ENCODE data around the gene AMD1.

- TF ChIP-seq CTCF (IDR thresholded peaks at IDR 0.05; ENCODE audit: low read depth, low read length) (no peak), POLR2A (IDR thresholded peaks at IDR 0.05; ENCODE audit: extremely low read depth, insufficient read length) (no peak)
These were observed 15.9 kb upstream of the AMD1 start for GRCh38 chr6:110858562-110859214.

Measured in NB4 (cell line).